K562 (cell line): ENCODE data around the gene MRPS10. TPM values are rescaled to one million over a fixed set of nuclear protein-coding genes. Genes with fewer than 3 reads are reported as not detected.

Experiments used
- ATAC-seq: fragments of 200-7000 bp; cut with Tn5 transposase; 3 replicates; pipeline ENCODE4 v1.9.1; 2020; ENCODE audit warnings: moderate library complexity
- BruUV-seq: library from RNA; stranded (reverse); fragments of 400-500 nt; replicated peaks from 2 replicates; lab custom pipeline; 2021; lab: Mats Ljungman, UMichigan
- CTCF ChIA-PET: fragments of 300-600 bp; formaldehyde crosslinking; extraction: SDS; loops from one replicate; lab custom pipeline; 2021; ENCODE audit warnings: low intra/inter-chr PET ratio; lab: Yijun Ruan, JAX
- POLR2A ChIA-PET: fragments of 300-600, 350-650 bp; sonication (Branson Sonifier 250); formaldehyde crosslinking; extraction: SDS; loops from one replicate; lab custom pipeline; 2021; ENCODE audit warnings: antibody characterized with exemption, inconsistent platforms; lab: Yijun Ruan, JAX
- DNase-seq, 4 experiments: peaks; one replicate each; pipeline versions ENCODE4 v3.0.0 to v3.0.0-alpha.2; 2011 to 2018; ENCODE audit warnings: low spot score in 3 of 4, mixed read lengths in 3 of 4; ENCODE audit errors: extremely low read depth in 1 of 4
- FAIRE-seq: peaks from 2 replicates; lab custom pipeline; 2011; peaks lifted over from hg19 to GRCh38; lab: Jason Lieb, UNC
- H2AFZ ChIP-seq: 2 replicates; pipeline ENCODE4 v1.6.0; 2011; ENCODE audit warnings: low read depth, low read length, control low read depth, inconsistent platforms
- H3K27ac ChIP-seq: fragments of 200-600 bp; 3 replicates; pipeline ENCODE4 v1.8.0; 2011; ENCODE audit warnings: low read depth, mild to moderate bottlenecking, control low read depth, inconsistent platforms, low read length, moderate library complexity, mixed read lengths; ENCODE audit errors: extremely low read depth
- H3K27me3 ChIP-seq, 2 experiments: fragments of 300-600 bp in 1 of 2; 2 replicates in 1 of 2; 3 replicates in 1 of 2; pipeline versions ENCODE4 v1.6.0 to v1.8.0; 2011; ENCODE audit warnings: inconsistent platforms in 2 of 2, low read length in 2 of 2, mild to moderate bottlenecking in 1 of 2, mixed read lengths in 1 of 2, moderate library complexity in 1 of 2; ENCODE audit not compliant: control insufficient read depth in 2 of 2, insufficient read depth in 2 of 2
- H3K36me3 ChIP-seq: fragments of 300-600 bp; 3 replicates; pipeline ENCODE4 v1.8.0; 2011; ENCODE audit warnings: mild to moderate bottlenecking, low read length, inconsistent platforms; ENCODE audit not compliant: control insufficient read depth, insufficient read depth
- H3K4me1 ChIP-seq, 2 experiments: fragments of 200-600 bp in 1 of 2; replicated peaks in 1 of 2; 2 replicates in 1 of 2; 3 replicates in 1 of 2; pipeline versions ENCODE4 v1.5.1 to v1.8.0; 2011; ENCODE audit warnings: inconsistent platforms in 2 of 2, low read length in 2 of 2, mild to moderate bottlenecking in 1 of 2, mixed read lengths in 1 of 2, moderate library complexity in 1 of 2; ENCODE audit not compliant: control insufficient read depth in 2 of 2, insufficient read depth in 2 of 2
- H3K4me2 ChIP-seq: 2 replicates; pipeline ENCODE4 v1.6.1; 2011; ENCODE audit warnings: low read length, control low read depth, inconsistent platforms, mixed read lengths; ENCODE audit not compliant: insufficient read depth
- H3K4me3 ChIP-seq: fragments of 200-600 bp; sonication (generic), shearing (Covaris generic); 2 replicates; pipeline ENCODE4 v1.5.1; 2016; ENCODE audit warnings: control low read depth, inconsistent platforms
- H3K79me2 ChIP-seq: fragments of 200-600 bp; 3 replicates; pipeline ENCODE4 v1.8.0; 2011; ENCODE audit warnings: low read length, inconsistent platforms; ENCODE audit not compliant: control insufficient read depth, insufficient read depth
- H3K9ac ChIP-seq, 2 experiments: 2 replicates each; pipeline versions ENCODE4 v1.6.0 to v1.6.1; 2011; ENCODE audit warnings: low read depth in 2 of 2, low read length in 2 of 2, control low read depth in 1 of 2, inconsistent platforms in 1 of 2, mild to moderate bottlenecking in 1 of 2, mixed read lengths in 1 of 2; ENCODE audit not compliant: insufficient read depth in 1 of 2
- H3K9me1 ChIP-seq: one replicate; pipeline ENCODE4 v1.6.0; 2011; ENCODE audit warnings: inconsistent platforms, mild to moderate bottlenecking, low read length, moderate library complexity; ENCODE audit not compliant: control insufficient read depth, insufficient read depth
- H3K9me3 ChIP-seq: replicated peaks from 2 replicates; pipeline ENCODE4 v1.5.1; 2011; ENCODE audit warnings: low read depth, low read length, inconsistent platforms; ENCODE audit not compliant: control insufficient read depth, insufficient read depth
- H4K20me1 ChIP-seq: replicated peaks from 2 replicates; pipeline ENCODE4 v1.6.1; 2011; ENCODE audit warnings: low read length, inconsistent platforms, mixed read lengths; ENCODE audit not compliant: control insufficient read depth, insufficient read depth
- DLX4 ChIP-seq: fragments of 250-450 bp; sonication (Bioruptor Pico); IDR thresholded peaks from 2 replicates; pipeline ENCODE4 v1.6.1; 2021; ENCODE audit warnings: mild to moderate bottlenecking
- DPF2 ChIP-seq: fragments of 450-650 bp; IDR thresholded peaks from 2 replicates; pipeline ENCODE4 v1.6.1; 2016
- HNRNPUL1 ChIP-seq: fragments of 200-400 bp; formaldehyde crosslinking; IDR thresholded peaks from 2 replicates; pipeline ENCODE4 v1.6.1; 2017; ENCODE audit warnings: low read length
- KAT2B ChIP-seq: IDR thresholded peaks from one replicate; pipeline ENCODE4 v1.6.1; 2012; ENCODE audit warnings: low read depth, mild to moderate bottlenecking, control low read depth, inconsistent platforms, low read length, moderate library complexity
- MEF2D ChIP-seq: conservative IDR thresholded peaks from 2 replicates; pipeline ENCODE4 v1.6.1; 2016; ENCODE audit warnings: low read depth, missing genetic modification characterization, missing compliant biosample characterization
- MIER1 ChIP-seq: fragments of 450-650 bp; IDR thresholded peaks from 2 replicates; pipeline ENCODE4 v1.6.1; 2016; ENCODE audit warnings: antibody characterized with exemption, mild to moderate bottlenecking, low read depth
- OTX1 ChIP-seq: fragments of 450-650 bp; formaldehyde crosslinking; IDR thresholded peaks from 2 replicates; pipeline ENCODE4 v1.4.0; 2022; ENCODE audit warnings: mild to moderate bottlenecking
- PTRF ChIP-seq: fragments of 450-650 bp; IDR thresholded peaks from 2 replicates; pipeline ENCODE4 v1.6.1; 2016; ENCODE audit warnings: mild to moderate bottlenecking, missing genetic modification characterization, missing compliant biosample characterization
- RERE ChIP-seq: sonication (generic); formaldehyde crosslinking; IDR thresholded peaks from 2 replicates; pipeline ENCODE4 v1.8.0; 2023; ENCODE audit warnings: missing genetic modification reagents, mild to moderate bottlenecking, borderline replicate concordance
- WGBS: fragments of 100-300 bp; shearing (Covaris generic); methylation state at CpG from one replicate; pipeline ENCODE4 v1.1.6; 2016; ENCODE audit warnings: low coverage, mixed read lengths; ENCODE audit not compliant: insufficient coverage; ENCODE audit errors: missing lambda C conversion rate; 5-methylcytosine and 5-hydroxymethylcytosine counted together
- in situ Hi-C: fragments of 300-500 bp; cut with MboI; formaldehyde crosslinking; loops from 4 replicates; pipeline ENCODE4 v1.15.0; 2018; ENCODE audit warnings: inconsistent platforms, mixed read lengths
- intact Hi-C: fragments of 100-400 bp; cut with micrococcal nuclease; formaldehyde crosslinking; loops from 2 replicates; pipeline ENCODE4 v1.14.2; 2022
- polyA plus RNA-seq, 8 experiments: library from polyadenylated mRNA; depleted of rRNA in 4 of 8; stranded (reverse) in 5 of 8; unstranded in 3 of 8; fragments of >200 nt; fragmentation: Nextera tagmentation in 2 of 8; fragmentation: Illumina TruSeq in 1 of 8; extraction: Ambion mirVana in 2 of 8; extraction: Trizol in 1 of 8; gene quantifications; 2 replicates each; pipeline versions ENCODE4 v1.2.1 to v1.2.3, GENCODE V29; 2011 to 2014; ENCODE audit warnings: inconsistent platforms in 1 of 8, missing spikeins in 1 of 8
- total RNA-seq, 7 experiments: library from RNA; depleted of rRNA in 6 of 7; stranded (reverse); fragments of >200 nt in 6 of 7; fragmentation: Illumina TruSeq in 2 of 7; extraction: Trizol in 2 of 7; gene quantifications; 2 replicates each; pipeline versions ENCODE4 v1.2.1 to v1.2.3, GENCODE V29; 2011 to 2021; ENCODE audit warnings: low replicate concordance in 1 of 7
- TF ChIP-seq, protein P1 (sequence below): fragments of 250-450 bp; sonication (Bioruptor Pico); IDR thresholded peaks from 2 replicates; pipeline ENCODE4 v1.8.0; 2021; ENCODE audit warnings: mild to moderate bottlenecking, moderate library complexity
- TF ChIP-seq, protein P2 (sequence below): fragments of 450-650 bp; formaldehyde crosslinking; IDR thresholded peaks from 2 replicates; pipeline ENCODE4 v1.4.0; 2022; ENCODE audit warnings: mild to moderate bottlenecking, moderate library complexity
- TF ChIP-seq, protein P3 (sequence below): fragments of 450-650 bp; IDR thresholded peaks from 2 replicates; pipeline ENCODE4 v1.7.0; 2016; ENCODE audit warnings: borderline replicate concordance

The MRPS10 gene
- total and polyA plus RNA-seq, 9 of the 15 experiments (the other 6 are each of a cell fraction or from before 2014, with no cell fraction given): 48.6 to 166 (median 93.7) TPM

GRCh38 chr6:42163981-42164380 is 53.7 kb downstream of the MRPS10 start:
- Histone ChIP-seq H3K27me3 (peaks cover 10 to 49% of the 10 kb centered on the region in 2 experiments; a peak in 3 of 5 replicates), H2AFZ (peak overlapping the region; percentile 26; the same call in 1 of the 2 replicates), H3K4me2 (no peak overlapping the region), H3K4me3 (no peak overlapping the region), H3K9ac (no peak overlapping the region), H3K27ac (no peak overlapping the region), H3K9me3 (no peaks in the 10 kb centered on the region; the same call in 1 of the 2 replicates), H3K9me1 (no peaks in the 10 kb centered on the region), H3K79me2 (no peaks in the 10 kb centered on the region), H3K36me3 (no peaks in the 10 kb centered on the region), H4K20me1 (no peaks in the 10 kb centered on the region), H3K4me1 (peaks cover 4 to 6% of the 10 kb centered on the region in 2 experiments; a peak in 1 of 5 replicates)
- POLR2A ChIA-PET: interaction anchor here (0.6 to 1.2 kb wide), 4 partner anchors 14 to 444 kb away, joined by 3 to 4 read pairs (median 3); partner anchors contain the start of gene MRPS10
- no TSS peak for BruUV-seq
- DNase-seq (no peak), ATAC-seq (no peak), FAIRE-seq (no peak)
- intact Hi-C loops (no loop called here), in situ Hi-C loops (loop anchor here (5.0 kb wide), 1 partner anchor 87 kb away; no protein-coding TSS in a partner anchor)
- CTCF ChIA-PET: interaction anchor here (4.9 kb wide), 1 partner anchor 88 kb away, joined by 77 read pairs; no protein-coding TSS in a partner anchor
- WGBS: 0% methylated on average over 1 of the region's 1 CpG
- TF ChIP-seq MIER1: no peak
- TF ChIP-seq DLX4 (CRISPR knock-in tag): no peak
- no peak for TF ChIP-seq RERE (CRISPR knock-in tag)
- TF ChIP-seq KAT2B: no peak
- TF ChIP-seq HNRNPUL1: no peak
- TF ChIP-seq, protein P1, sequence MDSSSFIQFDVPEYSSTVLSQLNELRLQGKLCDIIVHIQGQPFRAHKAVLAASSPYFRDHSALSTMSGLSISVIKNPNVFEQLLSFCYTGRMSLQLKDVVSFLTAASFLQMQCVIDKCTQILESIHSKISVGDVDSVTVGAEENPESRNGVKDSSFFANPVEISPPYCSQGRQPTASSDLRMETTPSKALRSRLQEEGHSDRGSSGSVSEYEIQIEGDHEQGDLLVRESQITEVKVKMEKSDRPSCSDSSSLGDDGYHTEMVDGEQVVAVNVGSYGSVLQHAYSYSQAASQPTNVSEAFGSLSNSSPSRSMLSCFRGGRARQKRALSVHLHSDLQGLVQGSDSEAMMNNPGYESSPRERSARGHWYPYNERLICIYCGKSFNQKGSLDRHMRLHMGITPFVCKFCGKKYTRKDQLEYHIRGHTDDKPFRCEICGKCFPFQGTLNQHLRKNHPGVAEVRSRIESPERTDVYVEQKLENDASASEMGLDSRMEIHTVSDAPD (CRISPR knock-in tag): no peak
- TF ChIP-seq DPF2: no peak
- TF ChIP-seq, protein P2, sequence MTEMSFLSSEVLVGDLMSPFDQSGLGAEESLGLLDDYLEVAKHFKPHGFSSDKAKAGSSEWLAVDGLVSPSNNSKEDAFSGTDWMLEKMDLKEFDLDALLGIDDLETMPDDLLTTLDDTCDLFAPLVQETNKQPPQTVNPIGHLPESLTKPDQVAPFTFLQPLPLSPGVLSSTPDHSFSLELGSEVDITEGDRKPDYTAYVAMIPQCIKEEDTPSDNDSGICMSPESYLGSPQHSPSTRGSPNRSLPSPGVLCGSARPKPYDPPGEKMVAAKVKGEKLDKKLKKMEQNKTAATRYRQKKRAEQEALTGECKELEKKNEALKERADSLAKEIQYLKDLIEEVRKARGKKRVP (CRISPR knock-in tag): no peak
- no peak for TF ChIP-seq MEF2D (tag)
- TF ChIP-seq, protein P3, sequence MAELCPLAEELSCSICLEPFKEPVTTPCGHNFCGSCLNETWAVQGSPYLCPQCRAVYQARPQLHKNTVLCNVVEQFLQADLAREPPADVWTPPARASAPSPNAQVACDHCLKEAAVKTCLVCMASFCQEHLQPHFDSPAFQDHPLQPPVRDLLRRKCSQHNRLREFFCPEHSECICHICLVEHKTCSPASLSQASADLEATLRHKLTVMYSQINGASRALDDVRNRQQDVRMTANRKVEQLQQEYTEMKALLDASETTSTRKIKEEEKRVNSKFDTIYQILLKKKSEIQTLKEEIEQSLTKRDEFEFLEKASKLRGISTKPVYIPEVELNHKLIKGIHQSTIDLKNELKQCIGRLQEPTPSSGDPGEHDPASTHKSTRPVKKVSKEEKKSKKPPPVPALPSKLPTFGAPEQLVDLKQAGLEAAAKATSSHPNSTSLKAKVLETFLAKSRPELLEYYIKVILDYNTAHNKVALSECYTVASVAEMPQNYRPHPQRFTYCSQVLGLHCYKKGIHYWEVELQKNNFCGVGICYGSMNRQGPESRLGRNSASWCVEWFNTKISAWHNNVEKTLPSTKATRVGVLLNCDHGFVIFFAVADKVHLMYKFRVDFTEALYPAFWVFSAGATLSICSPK: no peak
- no peak for TF ChIP-seq PTRF (tag)
- TF ChIP-seq OTX1: no peak
